ENCODE measurements around the gene SRRM4.
A peak's percentile ranks its signal among the peaks of the same experiment; 100 is the strongest.

SRRM4 gene

DNA sequence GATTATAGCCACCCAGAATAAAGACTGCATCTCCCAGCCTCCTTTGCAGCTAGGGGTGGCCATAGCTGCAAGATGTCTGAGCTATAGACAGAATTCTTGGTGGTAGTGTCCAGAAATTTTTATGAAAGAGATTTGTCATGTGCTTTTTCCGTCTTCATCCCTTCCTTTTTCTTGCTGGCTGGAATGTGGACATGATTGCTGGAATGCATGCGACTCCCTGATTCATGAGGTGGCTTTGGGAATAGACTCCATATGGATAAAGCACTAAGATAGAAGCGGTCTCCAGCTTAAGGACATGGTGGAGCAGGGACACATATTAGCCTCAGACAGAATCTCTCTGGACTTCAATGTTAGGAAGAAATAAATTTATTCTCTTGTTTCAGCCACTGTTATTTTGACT, 187.4 kb downstream of the SRRM4 start:
- Histone ChIP-seq H3K4me3 (ENCODE audit: low read depth, low read length) (no peak overlapping the region), H3K27me3 (ENCODE audit: insufficient read depth, low read length) (peaks cover 89% of the 10 kb centered on the region), H3K79me2 (ENCODE audit: control insufficient read depth, insufficient read depth, low read length, unreplicated experiment) (no peaks in the 10 kb centered on the region), H3K36me3 (ENCODE audit: insufficient read depth, low read length) (no peaks in the 10 kb centered on the region), H3K4me1 (ENCODE audit: control insufficient read depth, insufficient read depth, low read length, unreplicated experiment) (no peaks in the 10 kb centered on the region), H2AFZ (ENCODE audit: low read length, unreplicated experiment) (no peak overlapping the region), H3K27ac (ENCODE audit: low read depth, low read length) (no peak overlapping the region)

DNA sequence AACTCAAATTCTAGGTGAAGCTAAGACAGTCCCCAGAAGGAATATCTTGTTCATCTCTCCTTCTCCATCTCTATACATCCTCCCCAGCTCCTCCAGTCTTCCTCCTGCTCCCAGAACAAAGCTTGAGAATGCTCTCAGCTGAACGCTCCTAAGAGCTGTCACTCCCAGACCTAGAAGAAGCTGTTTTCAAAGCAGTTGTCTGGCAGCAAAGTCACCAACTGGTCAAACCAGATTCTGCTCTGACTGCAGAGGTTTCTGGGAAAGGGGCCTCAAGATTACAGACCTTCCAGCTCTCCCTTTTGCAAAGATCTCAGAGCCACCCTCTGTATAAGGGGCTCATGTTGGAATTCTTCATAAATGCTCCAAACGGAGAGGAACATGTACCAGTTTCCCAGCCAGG, 187.8 kb downstream of the SRRM4 start:
- peaks cover 85% of the 10 kb centered on the region for H3K27me3 ChIP-seq (ENCODE audit: insufficient read depth, low read length)
- H3K79me2 ChIP-seq (ENCODE audit: control insufficient read depth, insufficient read depth, low read length, unreplicated experiment): no peaks in the 10 kb centered on the region
- H3K4me3 ChIP-seq (ENCODE audit: low read depth, low read length): no peak overlapping the region
- H3K36me3 ChIP-seq (ENCODE audit: insufficient read depth, low read length): no peaks in the 10 kb centered on the region
- H2AFZ ChIP-seq (ENCODE audit: low read length, unreplicated experiment): no peak overlapping the region
- H3K27ac ChIP-seq (ENCODE audit: low read depth, low read length): no peak overlapping the region
- no peaks in the 10 kb centered on the region for H3K4me1 ChIP-seq (ENCODE audit: control insufficient read depth, insufficient read depth, low read length, unreplicated experiment)

DNA sequence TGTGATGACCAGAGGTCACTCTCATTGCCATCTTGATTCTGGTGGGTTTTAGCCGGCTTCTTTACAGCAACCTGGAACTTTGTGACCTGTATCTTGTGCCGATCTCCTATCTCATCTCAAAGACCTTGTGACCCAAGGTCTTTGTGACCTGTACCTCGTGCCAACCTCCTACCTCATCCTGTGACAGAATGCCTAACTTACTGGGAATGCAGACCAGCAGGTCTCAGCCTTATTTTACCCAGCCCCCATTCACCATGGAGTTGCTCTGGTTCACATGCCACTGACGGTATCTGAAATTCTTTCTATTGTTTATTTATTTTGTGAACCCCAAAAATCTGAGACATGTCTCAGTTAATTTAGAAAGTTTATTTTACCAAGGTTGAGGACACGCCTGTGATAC, 189.9 kb downstream of the SRRM4 start:
- Histone ChIP-seq H3K27me3 (ENCODE audit: insufficient read depth, low read length) (peaks cover 66% of the 10 kb centered on the region), H3K27ac (ENCODE audit: low read depth, low read length) (no peak overlapping the region), H3K79me2 (ENCODE audit: control insufficient read depth, insufficient read depth, low read length, unreplicated experiment) (no peaks in the 10 kb centered on the region), H3K36me3 (ENCODE audit: insufficient read depth, low read length) (no peaks in the 10 kb centered on the region), H2AFZ (ENCODE audit: low read length, unreplicated experiment) (no peak overlapping the region), H3K4me3 (ENCODE audit: low read depth, low read length) (no peak overlapping the region), H3K4me1 (ENCODE audit: control insufficient read depth, insufficient read depth, low read length, unreplicated experiment) (peaks cover 4% of the 10 kb centered on the region)

DNA sequence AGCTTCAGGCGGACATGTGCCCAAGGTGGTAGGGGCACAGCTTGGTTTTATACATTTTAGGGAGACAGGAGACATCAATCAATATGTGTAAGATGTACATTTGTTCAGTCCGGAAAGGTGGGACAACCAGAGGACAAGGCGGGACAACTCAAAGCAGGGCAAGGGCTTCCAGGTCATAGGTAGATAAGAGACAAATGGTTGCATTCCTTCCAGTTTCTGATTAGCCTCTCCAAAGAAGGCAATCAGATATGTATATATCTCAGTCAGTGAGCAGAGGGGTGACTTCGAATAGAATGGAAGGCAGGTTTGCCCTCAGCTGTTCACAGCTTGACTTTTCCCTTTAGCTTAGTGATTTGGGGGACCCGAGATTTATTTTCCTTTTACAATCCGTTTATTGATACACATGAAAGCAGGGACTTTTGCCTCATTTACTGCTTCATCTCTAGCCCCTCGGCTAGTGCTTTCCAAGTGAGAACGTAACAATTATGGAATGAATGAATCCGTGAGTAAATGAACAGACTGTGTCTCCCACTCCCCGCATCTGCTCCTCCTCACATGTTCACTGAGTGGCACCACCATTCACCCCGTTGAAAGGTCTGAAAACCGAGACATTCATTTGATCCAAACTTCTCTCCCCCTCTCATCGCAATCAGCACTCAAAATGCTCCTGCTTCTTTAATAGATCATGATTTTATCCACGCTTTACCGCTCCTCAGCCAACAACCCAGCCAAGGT, 190.5 kb downstream of the SRRM4 start:
- Histone ChIP-seq H3K36me3 (ENCODE audit: insufficient read depth, low read length) (no peaks in the 10 kb centered on the region), H2AFZ (ENCODE audit: low read length, unreplicated experiment) (no peak overlapping the region), H3K27ac (ENCODE audit: low read depth, low read length) (no peak overlapping the region), H3K27me3 (ENCODE audit: insufficient read depth, low read length) (peaks cover 61% of the 10 kb centered on the region), H3K4me1 (ENCODE audit: control insufficient read depth, insufficient read depth, low read length, unreplicated experiment) (peaks cover 9% of the 10 kb centered on the region), H3K79me2 (ENCODE audit: control insufficient read depth, insufficient read depth, low read length, unreplicated experiment) (no peaks in the 10 kb centered on the region), H3K4me3 (ENCODE audit: low read depth, low read length) (no peak overlapping the region)

DNA sequence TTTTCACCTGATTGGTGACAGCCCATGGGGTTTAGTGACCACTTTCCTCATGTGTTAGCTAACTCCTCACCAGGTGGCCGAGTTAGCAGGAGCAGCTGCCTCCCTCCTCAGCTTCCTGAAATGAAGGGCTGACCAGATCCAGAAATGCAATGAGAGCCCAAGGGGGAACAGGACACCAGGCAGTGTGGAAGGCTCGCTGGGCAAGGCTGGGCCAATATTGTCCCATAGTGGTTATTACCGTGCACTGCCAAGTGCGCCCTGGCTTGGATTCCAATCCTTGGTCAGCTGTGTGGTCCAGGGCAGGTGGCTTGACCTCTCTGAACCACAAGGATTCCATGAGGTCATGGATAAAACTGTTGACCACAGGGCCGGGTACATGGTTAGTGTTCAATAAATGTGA, 193.7 kb downstream of the SRRM4 start:
- Histone ChIP-seq H3K36me3 (ENCODE audit: insufficient read depth, low read length) (no peaks in the 10 kb centered on the region), H3K27me3 (ENCODE audit: insufficient read depth, low read length) (peaks cover 31% of the 10 kb centered on the region), H3K79me2 (ENCODE audit: control insufficient read depth, insufficient read depth, low read length, unreplicated experiment) (peaks cover 6% of the 10 kb centered on the region), H3K27ac (ENCODE audit: low read depth, low read length) (no peak overlapping the region), H3K4me1 (ENCODE audit: control insufficient read depth, insufficient read depth, low read length, unreplicated experiment) (peaks cover 20% of the 10 kb centered on the region), H3K4me3 (ENCODE audit: low read depth, low read length) (no peak overlapping the region), H2AFZ (ENCODE audit: low read length, unreplicated experiment) (no peak overlapping the region)

DNA sequence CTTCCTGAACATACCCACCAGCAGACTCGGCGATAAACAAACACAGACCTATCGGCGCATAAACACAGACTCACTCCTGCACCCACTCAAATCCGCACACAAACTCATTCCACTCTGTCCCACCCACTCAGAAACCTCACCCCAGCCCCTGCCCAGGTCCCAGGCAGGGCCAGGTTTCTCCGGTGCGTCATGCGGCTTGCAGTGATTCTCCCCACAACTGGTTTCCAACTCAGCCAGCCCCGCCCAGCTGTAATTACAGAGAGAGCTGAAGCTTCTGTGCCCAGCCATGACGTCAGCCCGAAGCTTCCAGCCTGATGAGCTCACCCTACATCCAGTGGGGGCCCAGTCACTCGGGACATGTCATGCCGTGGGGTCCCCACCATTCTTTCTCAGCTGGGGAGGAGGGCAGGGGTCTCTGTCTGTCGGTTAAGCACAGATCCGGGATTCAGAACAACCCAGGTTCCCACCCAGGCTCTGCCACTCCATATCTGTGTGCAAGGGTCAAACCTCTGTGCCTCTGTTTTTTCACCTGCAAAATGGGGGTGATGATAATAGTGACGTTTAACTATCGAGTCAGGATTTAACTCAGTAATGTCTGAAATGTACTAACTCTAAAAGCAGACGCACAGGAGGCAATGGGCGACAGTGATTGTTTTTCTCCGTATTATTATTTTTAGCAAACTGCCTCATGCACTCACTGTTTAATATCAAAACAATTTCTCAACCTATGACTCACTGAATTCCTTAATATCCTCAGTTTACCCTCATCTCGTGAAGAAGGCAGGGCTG, 195.1 kb downstream of the SRRM4 start:
- Histone ChIP-seq H3K27me3 (ENCODE audit: insufficient read depth, low read length) (peaks cover 22% of the 10 kb centered on the region), H3K79me2 (ENCODE audit: control insufficient read depth, insufficient read depth, low read length, unreplicated experiment) (peaks cover 20% of the 10 kb centered on the region), H3K4me3 (ENCODE audit: low read depth, low read length) (peak overlapping the region; percentile 57), H3K36me3 (ENCODE audit: insufficient read depth, low read length) (no peaks in the 10 kb centered on the region), H2AFZ (ENCODE audit: low read length, unreplicated experiment) (peak overlapping the region; percentile 78), H3K27ac (ENCODE audit: low read depth, low read length) (peak overlapping the region; percentile 58), H3K4me1 (ENCODE audit: control insufficient read depth, insufficient read depth, low read length, unreplicated experiment) (peaks cover 25% of the 10 kb centered on the region)

DNA sequence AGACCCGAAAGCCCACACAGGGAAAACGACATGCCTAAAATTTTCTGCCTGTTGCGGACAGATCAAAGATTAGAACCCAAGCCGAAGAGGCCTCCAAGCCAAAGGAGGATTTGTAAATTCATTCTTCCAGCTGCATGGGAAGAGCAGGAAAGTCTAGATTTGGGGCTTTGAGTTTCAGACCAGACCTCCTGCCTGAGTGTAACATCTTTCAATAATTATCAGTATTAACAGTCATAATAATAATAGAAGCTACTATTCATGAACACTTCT, 195.7 kb downstream of the SRRM4 start:
- Histone ChIP-seq H2AFZ (ENCODE audit: low read length, unreplicated experiment) (no peak overlapping the region), H3K4me3 (ENCODE audit: low read depth, low read length) (no peak overlapping the region; the same call in 1 of the 2 replicates), H3K79me2 (ENCODE audit: control insufficient read depth, insufficient read depth, low read length, unreplicated experiment) (peaks cover 25% of the 10 kb centered on the region), H3K36me3 (ENCODE audit: insufficient read depth, low read length) (no peaks in the 10 kb centered on the region), H3K27ac (ENCODE audit: low read depth, low read length) (peak overlapping the region; percentile 58), H3K27me3 (ENCODE audit: insufficient read depth, low read length) (peaks cover 17% of the 10 kb centered on the region), H3K4me1 (ENCODE audit: control insufficient read depth, insufficient read depth, low read length, unreplicated experiment) (peaks cover 25% of the 10 kb centered on the region)

DNA sequence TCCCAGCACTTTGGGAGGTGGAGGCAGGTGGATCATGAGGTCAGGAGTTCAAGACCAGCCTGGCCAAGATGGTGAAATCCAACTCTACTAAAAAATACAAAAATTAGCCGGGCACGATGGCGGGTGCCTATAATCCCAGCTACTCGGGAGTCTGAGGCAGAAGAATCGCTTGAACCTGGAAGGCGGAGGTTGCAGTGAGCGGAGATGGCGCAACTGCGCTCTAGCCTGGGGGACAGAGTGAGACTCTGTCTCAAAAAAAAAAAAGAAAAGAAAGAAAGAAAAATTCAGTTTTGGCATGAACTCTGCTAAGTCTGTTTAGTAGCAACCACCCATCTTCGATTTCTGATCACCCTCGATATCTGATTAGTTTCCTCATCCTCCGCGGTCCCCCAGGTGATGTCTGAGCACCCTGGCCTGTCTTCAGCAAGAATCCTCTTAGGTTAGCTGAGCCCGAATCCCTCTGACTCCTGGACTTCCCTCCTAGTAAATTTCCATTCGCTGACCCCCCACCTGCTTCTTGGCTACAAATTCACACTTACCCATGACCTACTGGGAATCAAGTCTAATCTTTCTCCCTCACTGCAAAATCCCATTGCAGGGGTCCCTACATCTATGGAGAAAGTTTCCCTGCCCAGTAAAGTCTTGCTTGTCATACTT, 196.5 kb downstream of the SRRM4 start:
- no peak overlapping the region for H3K4me3 ChIP-seq (ENCODE audit: low read depth, low read length)
- no peaks in the 10 kb centered on the region for H3K36me3 ChIP-seq (ENCODE audit: insufficient read depth, low read length)
- no peak overlapping the region for H2AFZ ChIP-seq (ENCODE audit: low read length, unreplicated experiment)
- peaks cover 9% of the 10 kb centered on the region; the same call in 1 of the 2 replicates for H3K27me3 ChIP-seq (ENCODE audit: insufficient read depth, low read length)
- peak overlapping the region; percentile 27; the same call in 1 of the 2 replicates for H3K27ac ChIP-seq (ENCODE audit: low read depth, low read length)
- peaks cover 26% of the 10 kb centered on the region for H3K4me1 ChIP-seq (ENCODE audit: control insufficient read depth, insufficient read depth, low read length, unreplicated experiment)
- H3K79me2 ChIP-seq (ENCODE audit: control insufficient read depth, insufficient read depth, low read length, unreplicated experiment): peaks cover 32% of the 10 kb centered on the region

DNA sequence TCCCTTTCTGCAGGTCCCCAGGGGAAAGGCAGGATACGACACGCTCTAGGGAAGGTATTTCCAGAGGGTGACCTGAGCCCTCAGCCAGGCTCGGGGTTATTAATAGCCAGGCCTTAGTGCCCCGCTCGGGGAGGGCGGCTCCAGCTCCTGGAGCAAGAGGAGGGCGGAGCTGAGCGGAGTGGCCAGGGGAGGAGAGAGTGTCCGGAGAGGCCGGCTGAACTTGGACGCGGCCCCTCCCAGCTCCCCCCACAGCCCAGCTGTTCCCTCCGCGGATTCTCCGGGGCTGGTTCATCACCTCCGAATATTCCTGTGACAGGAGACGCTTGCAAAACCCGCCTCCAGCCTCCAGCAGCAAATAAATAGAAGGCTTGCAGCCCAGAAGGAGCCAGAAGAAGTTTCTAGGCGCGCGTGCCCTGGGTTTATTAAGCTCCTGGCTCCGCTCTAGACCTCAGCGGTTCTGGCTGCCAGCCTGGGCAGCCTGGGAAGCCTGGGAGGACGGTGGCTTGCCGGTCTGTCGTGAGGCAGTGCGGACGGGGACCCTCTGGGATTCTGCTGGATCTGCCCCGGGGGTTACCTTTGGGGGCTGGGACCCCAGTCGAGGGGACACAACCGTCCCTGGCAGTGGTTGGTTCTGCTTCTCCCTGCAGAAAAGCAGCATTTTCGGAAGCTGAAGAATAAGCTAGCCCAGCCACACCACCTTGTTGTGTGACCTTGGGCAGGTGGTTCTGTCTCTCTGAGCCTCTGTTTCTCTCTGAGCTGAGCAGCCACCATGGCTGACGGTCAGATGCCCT, 197.4 kb downstream of the SRRM4 start, which contains the start of gene HSPB8:
HSPB8 (plus strand) TSS at position 388 of the 791 bp plus-strand sequence; CDS start at position 770, 382 bp downstream.
- Histone ChIP-seq H3K27me3 (ENCODE audit: insufficient read depth, low read length) (no peaks in the 10 kb centered on the region), H3K27ac (ENCODE audit: low read depth, low read length) (peak within 1 kb of the TSS; percentile 82), H3K4me1 (ENCODE audit: control insufficient read depth, insufficient read depth, low read length, unreplicated experiment) (peaks cover 30% of the 10 kb centered on the region), H3K4me3 (ENCODE audit: low read depth, low read length) (peak within 1 kb of the TSS; percentile 91), H2AFZ (ENCODE audit: low read length, unreplicated experiment) (peak within 1 kb of the TSS; percentile 23), H3K79me2 (ENCODE audit: control insufficient read depth, insufficient read depth, low read length, unreplicated experiment) (peaks cover 39% of the 10 kb centered on the region), H3K36me3 (ENCODE audit: insufficient read depth, low read length) (no peaks in the 10 kb centered on the region)

DNA sequence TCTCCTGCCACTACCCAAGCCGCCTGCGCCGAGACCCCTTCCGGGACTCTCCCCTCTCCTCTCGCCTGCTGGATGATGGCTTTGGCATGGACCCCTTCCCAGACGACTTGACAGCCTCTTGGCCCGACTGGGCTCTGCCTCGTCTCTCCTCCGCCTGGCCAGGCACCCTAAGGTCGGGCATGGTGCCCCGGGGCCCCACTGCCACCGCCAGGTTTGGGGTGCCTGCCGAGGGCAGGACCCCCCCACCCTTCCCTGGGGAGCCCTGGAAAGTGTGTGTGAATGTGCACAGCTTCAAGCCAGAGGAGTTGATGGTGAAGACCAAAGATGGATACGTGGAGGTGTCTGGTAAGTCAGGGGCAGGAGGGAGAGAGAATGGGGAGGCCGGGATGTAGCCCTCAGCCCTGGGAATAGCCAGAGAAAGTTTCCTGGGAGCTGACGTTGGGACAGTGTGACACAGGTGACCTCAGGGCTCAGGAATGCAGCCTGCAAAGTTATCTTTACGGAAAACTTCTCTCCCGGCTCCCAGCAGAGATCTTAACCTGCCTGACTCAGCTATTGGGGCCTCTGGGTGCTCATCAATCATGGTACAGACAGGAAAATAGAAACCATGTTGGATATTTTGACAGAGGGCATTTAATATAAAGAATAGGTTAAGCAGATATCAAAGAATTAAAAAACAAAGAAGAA, 198.1 kb downstream of the SRRM4 start:
- H3K4me3 ChIP-seq (ENCODE audit: low read depth, low read length): peak overlapping the region; percentile 91

More for the DNA sequence above, 198.1 kb downstream of the SRRM4 start:
- H3K36me3 ChIP-seq (ENCODE audit: insufficient read depth, low read length): no peaks in the 10 kb centered on the region
- H2AFZ ChIP-seq (ENCODE audit: low read length, unreplicated experiment): peak overlapping the region; percentile 23
- no peaks in the 10 kb centered on the region for H3K27me3 ChIP-seq (ENCODE audit: insufficient read depth, low read length)
- peaks cover 34% of the 10 kb centered on the region for H3K4me1 ChIP-seq (ENCODE audit: control insufficient read depth, insufficient read depth, low read length, unreplicated experiment)
- H3K27ac ChIP-seq (ENCODE audit: low read depth, low read length): peak overlapping the region; percentile 82
- peaks cover 42% of the 10 kb centered on the region for H3K79me2 ChIP-seq (ENCODE audit: control insufficient read depth, insufficient read depth, low read length, unreplicated experiment)

Data from ACC112 (cell line).